ENCODE measurements around the gene TTC3. TPM values are rescaled to one million over a fixed set of nuclear protein-coding genes. Genes with fewer than 3 reads are reported as not detected.

TTC3 gene
- total RNA-seq, 1 experiment from 2014 or later = 71.5 TPM

DNA sequence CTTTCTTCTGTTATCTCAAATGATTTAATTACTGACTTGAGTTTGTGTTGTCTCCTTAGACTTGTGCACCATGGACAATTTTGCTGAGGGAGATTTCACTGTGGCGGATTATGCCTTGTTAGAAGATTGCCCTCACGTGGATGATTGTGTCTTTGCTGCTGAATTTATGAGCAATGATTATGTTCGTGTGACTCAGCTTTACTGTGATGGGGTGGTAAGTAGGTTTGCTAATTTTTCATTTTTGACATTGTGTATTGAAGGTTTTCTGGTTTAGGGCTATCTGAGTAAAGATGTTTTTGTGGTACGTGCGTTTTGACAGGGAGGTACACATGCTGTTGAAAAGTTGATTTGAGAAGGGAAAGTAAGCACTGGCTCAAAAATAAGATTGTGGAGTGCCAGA is 14.1 kb downstream of the TTC3 start:
- Histone ChIP-seq H3K79me2 (ENCODE audit: insufficient read depth, low read length) (peaks cover 89% of the 10 kb centered on the region), H3K9me2 (ENCODE audit: insufficient read depth) (no peaks in the 10 kb centered on the region), H3K27me3 (ENCODE audit: insufficient read depth, low read length) (no peaks in the 10 kb centered on the region), H3K4me3 (replicated peaks in 1 of 2; ENCODE audit: low read depth in 1 of 2, low read length in 2 of 2) (no peak overlapping the region), H3K27ac (ENCODE audit: low read depth, low read length) (0 out of 2 replicates have a peak overlapping the region, but pooled peaks have one; percentile 1), H2AFZ (ENCODE audit: low read depth, low read length, poor library complexity, severe bottlenecking) (no peak overlapping the region), H3K36me3 (ENCODE audit: control insufficient read depth in 1 of 2, insufficient read depth in 2 of 2, low read length in 2 of 2) (peaks cover 4 to 10% of the 10 kb centered on the region in 2 experiments; a peak in 2 of 4 replicates), H4K20me1 (ENCODE audit: insufficient read depth) (0 out of 2 replicates have a peak, but pooled peaks cover 3% of the 10 kb centered on the region), H3K4me1 (ENCODE audit: control insufficient read depth in 1 of 2, insufficient read depth in 2 of 2, low read length in 2 of 2) (peaks cover 3 to 9% of the 10 kb centered on the region in 2 experiments; a peak in 2 of 4 replicates), H3K4me2 (ENCODE audit: low read length) (no peak overlapping the region), H3K9me3 (ENCODE audit: control insufficient read depth in 1 of 2, insufficient read depth in 1 of 2, low read depth in 1 of 2, low read length in 2 of 2) (no peaks in the 10 kb centered on the region), H3K9ac (ENCODE audit: low read length) (no peak overlapping the region)
- TF ChIP-seq RAD21 (IDR thresholded peaks at IDR 0.05; ENCODE audit: low read depth) (peak; percentile 49), EZH2phosphoT487 (IDR thresholded peaks at IDR 0.05; ENCODE audit: borderline replicate concordance) (no peak), SIN3A (IDR thresholded peaks at IDR 0.05; ENCODE audit: low read depth) (no peak), JUND (IDR thresholded peaks at IDR 0.05) (peak; percentile 13; the same call in 1 of the 2 replicates), ELF1 (IDR thresholded peaks at IDR 0.05; ENCODE audit: borderline replicate concordance, low read depth) (no peak)
- TF ChIP-seq, protein P1, sequence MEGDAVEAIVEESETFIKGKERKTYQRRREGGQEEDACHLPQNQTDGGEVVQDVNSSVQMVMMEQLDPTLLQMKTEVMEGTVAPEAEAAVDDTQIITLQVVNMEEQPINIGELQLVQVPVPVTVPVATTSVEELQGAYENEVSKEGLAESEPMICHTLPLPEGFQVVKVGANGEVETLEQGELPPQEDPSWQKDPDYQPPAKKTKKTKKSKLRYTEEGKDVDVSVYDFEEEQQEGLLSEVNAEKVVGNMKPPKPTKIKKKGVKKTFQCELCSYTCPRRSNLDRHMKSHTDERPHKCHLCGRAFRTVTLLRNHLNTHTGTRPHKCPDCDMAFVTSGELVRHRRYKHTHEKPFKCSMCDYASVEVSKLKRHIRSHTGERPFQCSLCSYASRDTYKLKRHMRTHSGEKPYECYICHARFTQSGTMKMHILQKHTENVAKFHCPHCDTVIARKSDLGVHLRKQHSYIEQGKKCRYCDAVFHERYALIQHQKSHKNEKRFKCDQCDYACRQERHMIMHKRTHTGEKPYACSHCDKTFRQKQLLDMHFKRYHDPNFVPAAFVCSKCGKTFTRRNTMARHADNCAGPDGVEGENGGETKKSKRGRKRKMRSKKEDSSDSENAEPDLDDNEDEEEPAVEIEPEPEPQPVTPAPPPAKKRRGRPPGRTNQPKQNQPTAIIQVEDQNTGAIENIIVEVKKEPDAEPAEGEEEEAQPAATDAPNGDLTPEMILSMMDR (IDR thresholded peaks at IDR 0.05 in 2 of 3, conservative IDR thresholded peaks at IDR 0.05 in 1 of 3; ENCODE audit: borderline replicate concordance in 1 of 3, insufficient read depth in 1 of 3, low read depth in 2 of 3, low read length in 2 of 3) = peak; percentile 46 to 65 (median 49); a peak in 5 of 6 replicates
- ChIA-PET RAD21 (ENCODE audit: low non-redundant PET in 1 of 2, low total read pairs in 2 of 2, uncharacterized antibody in 2 of 2, unreplicated experiment in 2 of 2) (interaction anchor here in 1 of 2 experiments (0.5 kb wide), 1 partner anchor 397 kb away, joined by 3 read pairs; no protein-coding TSS in a partner anchor), CTCF (interaction anchor here (0.8 to 1.7 kb wide), 3 partner anchors 108 to 121 kb away, joined by 3 to 10 read pairs (median 3); partner anchors contain the start of gene HLCS), POLR2A (no interaction called here)
- no TSS peak for BruUV-seq (replicated peaks)
- intact Hi-C loops (cut with micrococcal nuclease) = loop anchor here (2.0 kb wide), 1 partner anchor 110 kb away; no protein-coding TSS in a partner anchor
- peak; percentile 79 for ATAC-seq
- DNase-seq (ENCODE audit: low read depth, low spot score) = peak; percentile 29

DNA sequence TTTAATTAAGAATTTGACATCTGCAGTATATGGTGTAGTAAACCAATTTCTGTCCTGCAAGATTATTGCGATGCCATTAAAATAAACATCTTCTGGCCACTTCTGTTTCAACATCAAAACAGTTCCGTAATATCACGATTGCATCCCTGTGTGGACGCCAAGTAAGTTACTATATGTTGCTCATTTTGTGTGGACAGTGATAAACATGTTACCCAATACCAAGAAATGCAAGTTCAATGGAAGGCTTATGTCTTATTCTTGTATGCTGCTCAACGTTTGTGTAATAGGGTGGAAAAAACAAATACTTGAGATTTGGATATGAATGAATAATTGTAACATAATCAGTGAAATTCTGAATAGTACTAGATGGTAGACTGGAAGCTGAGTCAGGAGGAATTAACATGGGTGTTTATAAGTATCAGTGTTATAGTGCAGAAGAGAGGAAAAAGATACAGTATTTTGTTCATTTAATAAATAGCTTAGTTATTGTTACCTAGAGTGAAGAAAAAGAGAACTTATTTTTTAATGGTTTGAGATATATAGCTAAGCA is 15.2 kb downstream of the TTC3 start:
- Histone ChIP-seq H3K4me2 (ENCODE audit: low read length) (no peak overlapping the region), H3K9me2 (ENCODE audit: insufficient read depth) (no peaks in the 10 kb centered on the region), H4K20me1 (ENCODE audit: insufficient read depth) (0 out of 2 replicates have a peak, but pooled peaks cover 3% of the 10 kb centered on the region), H2AFZ (ENCODE audit: low read depth, low read length, poor library complexity, severe bottlenecking) (no peak overlapping the region), H3K4me1 (ENCODE audit: control insufficient read depth in 1 of 2, insufficient read depth in 2 of 2, low read length in 2 of 2) (peaks cover 3 to 9% of the 10 kb centered on the region in 2 experiments; a peak in 2 of 4 replicates), H3K36me3 (ENCODE audit: control insufficient read depth in 1 of 2, insufficient read depth in 2 of 2, low read length in 2 of 2) (peaks cover 4 to 10% of the 10 kb centered on the region in 2 experiments; a peak in 2 of 4 replicates), H3K79me2 (ENCODE audit: insufficient read depth, low read length) (peaks cover 82% of the 10 kb centered on the region), H3K27me3 (ENCODE audit: insufficient read depth, low read length) (no peaks in the 10 kb centered on the region), H3K27ac (ENCODE audit: low read depth, low read length) (no peak overlapping the region), H3K9ac (ENCODE audit: low read length) (no peak overlapping the region), H3K4me3 (replicated peaks in 1 of 2; ENCODE audit: low read depth in 1 of 2, low read length in 2 of 2) (no peak overlapping the region), H3K9me3 (ENCODE audit: control insufficient read depth in 1 of 2, insufficient read depth in 1 of 2, low read depth in 1 of 2, low read length in 2 of 2) (no peaks in the 10 kb centered on the region)
- DNase-seq (ENCODE audit: low read depth, low spot score) = no peak
- ChIA-PET POLR2A (no interaction called here), RAD21 (ENCODE audit: low non-redundant PET in 1 of 2, low total read pairs in 2 of 2, uncharacterized antibody in 2 of 2, unreplicated experiment in 2 of 2) (no interaction called here), CTCF (interaction anchor here (0.8 kb wide), 1 partner anchor 112 kb away, joined by 3 read pairs; no protein-coding TSS in a partner anchor)
- TF ChIP-seq, protein P1 (IDR thresholded peaks at IDR 0.05 in 2 of 3, conservative IDR thresholded peaks at IDR 0.05 in 1 of 3; ENCODE audit: borderline replicate concordance in 1 of 3, insufficient read depth in 1 of 3, low read depth in 2 of 3, low read length in 2 of 3) = no peak
- no peak for TF ChIP-seq ZNF274 (IDR thresholded peaks at IDR 0.05; ENCODE audit: low read depth, low read length)
- TF ChIP-seq ELF1 (IDR thresholded peaks at IDR 0.05; ENCODE audit: borderline replicate concordance, low read depth) = no peak
- TF ChIP-seq POLR2AphosphoS5 (IDR thresholded peaks at IDR 0.05; ENCODE audit: low read depth, low read length) = no peak
- no peak for TF ChIP-seq CEBPB (IDR thresholded peaks at IDR 0.05; ENCODE audit: low read depth)
- no peak for ATAC-seq
- intact Hi-C loops (cut with micrococcal nuclease) = no loop called here
- no TSS peak for BruUV-seq (replicated peaks)

Measured in HCT116 (cell line).